Spleen (tissue), 11 donors: ENCODE results near the gene ZNF672. TPM values are rescaled to one million over a fixed set of nuclear protein-coding genes. Genes with fewer than 3 reads are reported as not detected.

Experiments
- DNase-seq: peaks from one replicate; pipeline ENCODE4 v3.0.0-alpha.2; 2020
- H3K27ac ChIP-seq, 8 donors: fragments of 200-600 bp; sonication (generic) in 7 of 8; 1 replicate in 4 of 8; 2 replicates in 4 of 8; pipeline versions ENCODE4 v1.5.0 to v1.8.0; 2016 to 2021; ENCODE audit warnings: inconsistent platforms in 4 of 8, mild to moderate bottlenecking in 4 of 8, moderate library complexity in 1 of 8
- H3K27me3 ChIP-seq, 7 donors: fragments of 200-600 bp; sonication (generic) in 6 of 7; replicated peaks in 1 of 7; 1 replicate in 4 of 7; 2 replicates in 3 of 7; pipeline versions ENCODE4 v1.5.0 to v1.8.0; 2016 to 2021; ENCODE audit warnings: inconsistent platforms in 3 of 7, mild to moderate bottlenecking in 1 of 7
- H3K36me3 ChIP-seq, 6 donors: fragments of 200-600 bp; sonication (generic) in 5 of 6; 1 replicate in 4 of 6; 2 replicates in 2 of 6; pipeline versions ENCODE4 v1.5.0 to v1.8.0; 2016 to 2021; ENCODE audit warnings: inconsistent platforms in 2 of 6
- H3K4me1 ChIP-seq, 6 donors: fragments of 200-600 bp; sonication (generic) in 5 of 6; 1 replicate in 3 of 6; 2 replicates in 3 of 6; pipeline versions ENCODE4 v1.5.0 to v1.8.0; 2016 to 2021; ENCODE audit warnings: inconsistent platforms in 3 of 6
- H3K4me3 ChIP-seq, 8 donors: fragments of 200-600 bp; sonication (generic) in 7 of 8; 1 replicate in 4 of 8; 2 replicates in 4 of 8; pipeline versions ENCODE4 v1.5.0 to v1.8.0; 2016 to 2021; ENCODE audit warnings: inconsistent platforms in 4 of 8, mild to moderate bottlenecking in 4 of 8, moderate library complexity in 2 of 8
- H3K9me3 ChIP-seq, 8 donors: fragments of 200-600 bp; sonication (generic) in 7 of 8; 1 replicate in 4 of 8; 2 replicates in 4 of 8; pipeline versions ENCODE4 v1.5.0 to v1.8.0; 2016 to 2021; ENCODE audit warnings: inconsistent platforms in 4 of 8
- CTCF ChIP-seq, 11 experiments: fragments of 200-600 bp in 7 of 11; fragments of 450-650 bp in 4 of 11; sonication (generic) in 4 of 11; IDR thresholded peaks in 8 of 11; conservative IDR thresholded peaks in 3 of 11; 1 replicate in 7 of 11; 2 replicates in 4 of 11; pipeline versions ENCODE4 v1.4.0 to v1.8.0; 2016 to 2021; ENCODE audit warnings: antibody characterized with exemption in 11 of 11, inconsistent platforms in 4 of 11, mild to moderate bottlenecking in 1 of 11
- POLR2A ChIP-seq, 3 donors: fragments of 450-650 bp; IDR thresholded peaks; one replicate each; pipeline ENCODE4 v1.5.1; 2017; ENCODE audit warnings: antibody characterized with exemption in 3 of 3, mild to moderate bottlenecking in 1 of 3
- POLR2AphosphoS5 ChIP-seq, 3 donors: sonication (generic); formaldehyde crosslinking; IDR thresholded peaks; one replicate each; pipeline ENCODE4 v1.5.1; 2017; ENCODE audit warnings: antibody characterized with exemption in 3 of 3
- WGBS, 5 donors: extraction: QIAGEN DNeasy Blood & Tissue Kit in 3 of 5; methylation state at CpG; one replicate each; pipeline versions ENCODE4 v1.1.5 to v1.1.7; 2013 to 2018; 5-methylcytosine and 5-hydroxymethylcytosine counted together
- intact Hi-C: fragments of 100-400 bp; cut with DNase I; formaldehyde crosslinking; loops from one replicate; pipeline ENCODE4 v1.15.0; 2023; ENCODE audit warnings: low total_unique reads
- polyA plus RNA-seq, 3 donors: library from polyadenylated mRNA; stranded (reverse); fragments of 200-250 nt; gene quantifications; one replicate each; pipeline ENCODE4 v1.2.1, GENCODE V29; 2013
- total RNA-seq, 7 donors: library from RNA; depleted of rRNA in 3 of 7; stranded (reverse); fragments of >200 nt in 3 of 7; fragmentation: NEBNext Ultra II Directional in 4 of 7; extraction: Animal tissue kit (Norgen Biotek cat#: 25700) in 4 of 7; gene quantifications; one replicate each; pipeline versions ENCODE4 v1.1.0 to v1.2.1, GENCODE V29; 2016 to 2021
- donor health status: healthy with polysubstance abuse.
- donor health status: DM: no; HTN: no; CAD: no; lungs with moderate emphysema.
- donor health status: DM: no; HTN: no; CAD: no.
- donor health status: Bipolar disorder and iron deficiency.
- donor health status: healthy.
- donor health status: DM: no; HTN: no; CAD: no.
- donor health status: DM: yes; HTN: yes; CAD: no.

Gene ZNF672
- total and polyA plus RNA-seq, 10 donors, result 13.2 to 43.1 (median 36.1) TPM

- Histone ChIP-seq H3K36me3 (peaks cover 0 to 72% (median 43%) of the 10 kb centered on the region in 6 donors), H3K4me3 (no peak overlapping the region), H3K27me3 (no peaks in the 10 kb centered on the region), H3K4me1 (peaks cover 19 to 50% (median 41%) of the 10 kb centered on the region in 6 donors), H3K27ac (no peak overlapping the region), H3K9me3 (no peaks in the 10 kb centered on the region)
- TF ChIP-seq CTCF (IDR thresholded peaks at IDR 0.05 in 8 of 11, conservative IDR thresholded peaks at IDR 0.05 in 3 of 11) (no peak), POLR2AphosphoS5 (IDR thresholded peaks at IDR 0.05) (no peak), POLR2A (IDR thresholded peaks at IDR 0.05) (no peak)
- DNase-seq, result no peak
- intact Hi-C loops, result no loop called here
- WGBS, 5 donors, result 60 to 94% (median 88%) methylated on average over 3 of the region's 3 CpGs
Measured at GRCh38 chr1:248843687-248844086, 5.7 kb downstream of the ZNF672 start.

- Histone ChIP-seq H3K36me3 (peaks cover 0 to 80% (median 52%) of the 10 kb centered on the region in 6 donors), H3K27ac (no peak overlapping the region), H3K4me3 (no peak overlapping the region), H3K9me3 (no peaks in the 10 kb centered on the region), H3K4me1 (peaks cover 16 to 44% (median 35%) of the 10 kb centered on the region in 6 donors), H3K27me3 (no peaks in the 10 kb centered on the region)
- intact Hi-C loops, result no loop called here
- no peak for DNase-seq
- WGBS, 5 donors, result 92 to 96% (median 93%) methylated on average over 8 of the region's 8 CpGs
- no peak for TF ChIP-seq POLR2A (IDR thresholded peaks at IDR 0.05)
- no peak for TF ChIP-seq POLR2AphosphoS5 (IDR thresholded peaks at IDR 0.05)
- TF ChIP-seq CTCF (IDR thresholded peaks at IDR 0.05 in 8 of 11, conservative IDR thresholded peaks at IDR 0.05 in 3 of 11), result no peak
Measured at GRCh38 chr1:248844526-248844925, 6.5 kb downstream of the ZNF672 start.

GRCh38 chr1:248847181-248847955 lies 9.3 kb downstream of the ZNF672 start:
- Histone ChIP-seq H3K27ac (no peak overlapping the region), H3K9me3 (no peaks in the 10 kb centered on the region), H3K36me3 (peaks cover 0 to 94% (median 65%) of the 10 kb centered on the region in 6 donors), H3K4me1 (peaks cover 3 to 18% (median 11%) of the 10 kb centered on the region in 6 donors), H3K27me3 (no peaks in the 10 kb centered on the region), H3K4me3 (no peak overlapping the region)
- WGBS, 5 donors, result 96 to 98% (median 97%) methylated on average over 68 to 76 of the region's 76 CpGs
- intact Hi-C loops, result no loop called here
- DNase-seq, result no peak
- TF ChIP-seq POLR2AphosphoS5 (IDR thresholded peaks at IDR 0.05), result no peak
- TF ChIP-seq POLR2A (IDR thresholded peaks at IDR 0.05), result no peak

GRCh38 chr1:248847956-248848561 lies 10.0 kb downstream of the ZNF672 start:
- intact Hi-C loops, result no loop called here
- no peak overlapping the region for H3K4me3 ChIP-seq
- peaks cover 0 to 87% (median 65%) of the 10 kb centered on the region in 6 donors for H3K36me3 ChIP-seq
- no peak for DNase-seq
- 97 to 98% (median 97%) methylated on average over 39 to 72 of the region's 72 CpGs for WGBS, 5 donors
- no peaks in the 10 kb centered on the region for H3K27me3 ChIP-seq
- no peak overlapping the region for H3K27ac ChIP-seq
- no peaks in the 10 kb centered on the region for H3K9me3 ChIP-seq
- peaks cover 0 to 18% (median 9%) of the 10 kb centered on the region in 6 donors for H3K4me1 ChIP-seq
- TF ChIP-seq POLR2AphosphoS5 (IDR thresholded peaks at IDR 0.05) (peak in 1 of 3 donors; percentile 71), CTCF (IDR thresholded peaks at IDR 0.05 in 8 of 11, conservative IDR thresholded peaks at IDR 0.05 in 3 of 11) (no peak)
